Astrocyte (in vitro differentiated cells and primary cell): ENCODE measurements around the gene TBCB. TPM values are rescaled to one million over a fixed set of nuclear protein-coding genes. Genes with fewer than 3 reads are reported as not detected.
"Not testable (repeated sequence)": the region's sequence is repeated elsewhere in the genome, so short reads cannot be mapped to it uniquely, and the experiment has no call there.

ENCODE experiments used
- DNase-seq: peaks from one replicate; pipeline ENCODE4 v3.0.0-alpha.2; 2010; ENCODE audit warnings: low read depth
- FAIRE-seq: peaks from 2 replicates; lab custom pipeline; 2011; peaks lifted over from hg19 to GRCh38; lab: Jason Lieb, UNC
- H2AFZ ChIP-seq: 2 replicates; pipeline ENCODE4 v1.6.0; 2012; ENCODE audit warnings: low read depth, low read length, inconsistent platforms
- H3K27ac ChIP-seq: 2 replicates; pipeline ENCODE4 v1.5.1; 2011; ENCODE audit warnings: low read depth, low read length, inconsistent platforms
- H3K27me3 ChIP-seq: 2 replicates; pipeline ENCODE4 v1.6.0; 2011; ENCODE audit warnings: low read length, inconsistent platforms; ENCODE audit not compliant: insufficient read depth
- H3K36me3 ChIP-seq: 2 replicates; pipeline ENCODE4 v1.5.1; 2011; ENCODE audit warnings: low read length, inconsistent platforms; ENCODE audit not compliant: insufficient read depth
- H3K4me1 ChIP-seq: 2 replicates; pipeline ENCODE4 v1.5.1; 2011; ENCODE audit warnings: low read length, inconsistent platforms; ENCODE audit not compliant: insufficient read depth
- H3K4me2 ChIP-seq: 2 replicates; pipeline ENCODE4 v1.6.0; 2012; ENCODE audit warnings: low read length, inconsistent platforms
- H3K4me3 ChIP-seq: 2 replicates; pipeline ENCODE4 v1.5.1; 2011; ENCODE audit warnings: low read depth, mild to moderate bottlenecking, low read length, inconsistent platforms; ENCODE audit not compliant: insufficient read depth
- H3K79me2 ChIP-seq: 2 replicates; pipeline ENCODE4 v1.6.0; 2012; ENCODE audit warnings: mild to moderate bottlenecking, low read length, inconsistent platforms; ENCODE audit not compliant: insufficient read depth
- H3K9ac ChIP-seq: 2 replicates; pipeline ENCODE4 v1.6.0; 2012; ENCODE audit warnings: mild to moderate bottlenecking, low read length, inconsistent platforms
- H3K9me3 ChIP-seq: 2 replicates; pipeline ENCODE4 v1.5.1; 2012; ENCODE audit warnings: low read depth, mild to moderate bottlenecking, low read length, inconsistent platforms; ENCODE audit not compliant: insufficient read depth
- H4K20me1 ChIP-seq: 2 replicates; pipeline ENCODE4 v1.6.0; 2012; ENCODE audit warnings: low read length, inconsistent platforms; ENCODE audit not compliant: insufficient read depth
- H3K27ac Mint-ChIP-seq: one replicate; pipeline ENCODE4 v1.8.0; 2021; ENCODE audit warnings: mild to moderate bottlenecking, mixed read lengths; ENCODE audit not compliant: unreplicated experiment
- H3K27me3 Mint-ChIP-seq: one replicate; pipeline ENCODE4 v1.8.0; 2021; ENCODE audit warnings: low read depth, mixed read lengths; ENCODE audit not compliant: unreplicated experiment
- H3K36me3 Mint-ChIP-seq: one replicate; pipeline ENCODE4 v1.8.0; 2021; ENCODE audit warnings: low read depth, mixed read lengths; ENCODE audit not compliant: unreplicated experiment
- H3K4me1 Mint-ChIP-seq: one replicate; pipeline ENCODE4 v1.8.0; 2021; ENCODE audit warnings: low read depth, mixed read lengths; ENCODE audit not compliant: unreplicated experiment
- H3K4me3 Mint-ChIP-seq: one replicate; pipeline ENCODE4 v1.8.0; 2021; ENCODE audit warnings: mild to moderate bottlenecking, moderate library complexity, mixed read lengths; ENCODE audit not compliant: unreplicated experiment
- H3K9me3 Mint-ChIP-seq: one replicate; pipeline ENCODE4 v1.8.0; 2021; ENCODE audit warnings: mild to moderate bottlenecking, mixed read lengths; ENCODE audit not compliant: unreplicated experiment
- CTCF ChIP-seq: IDR thresholded peaks from 2 replicates; pipeline ENCODE4 v1.5.1; 2011; ENCODE audit warnings: low read depth, mild to moderate bottlenecking, inconsistent platforms, low read length, moderate library complexity; ENCODE audit not compliant: insufficient read depth
- EZH2 ChIP-seq: IDR thresholded peaks from 2 replicates; pipeline ENCODE4 v1.6.1; 2012; ENCODE audit warnings: mild to moderate bottlenecking, low read length, inconsistent platforms; ENCODE audit not compliant: insufficient read depth
- total RNA-seq: library from RNA; stranded (reverse); gene quantifications from 2 replicates; pipeline ENCODE4 v1.2.1, GENCODE V29; 2021

The TBCB gene
- total RNA-seq, 1 donor from 2014 or later, result 244 TPM

GRCh38 chr19:36121486-36122124, 6.3 kb downstream of the TBCB start:
- no peak overlapping the region for H3K9ac ChIP-seq
- DNase-seq, result no peak
- no peak overlapping the region for H3K4me2 ChIP-seq
- Mint-ChIP-seq H3K36me3 (peaks cover 26% of the 10 kb centered on the region), H3K27ac (no peak overlapping the region), H3K27me3 (no peaks in the 10 kb centered on the region), H3K4me1 (peaks cover 3% of the 10 kb centered on the region), H3K9me3 (no peaks in the 10 kb centered on the region), H3K4me3 (no peak overlapping the region)
- peaks cover 26% of the 10 kb centered on the region for H4K20me1 ChIP-seq
- H3K27me3 ChIP-seq, result no peaks in the 10 kb centered on the region
- H3K79me2 ChIP-seq, result peaks cover 22% of the 10 kb centered on the region
- no peak for FAIRE-seq
- no peak overlapping the region for H3K27ac ChIP-seq
- H2AFZ ChIP-seq, result no peak overlapping the region
- H3K36me3 ChIP-seq, result peaks cover 21% of the 10 kb centered on the region
- no peak overlapping the region for H3K4me3 ChIP-seq
- H3K4me1 ChIP-seq, result no peaks in the 10 kb centered on the region
- H3K9me3 ChIP-seq, result no peaks in the 10 kb centered on the region
- TF ChIP-seq CTCF (no peak), EZH2 (no peak)

GRCh38 chr19:36125557-36125956, 10.3 kb downstream of the TBCB start:
- H3K4me1 ChIP-seq, result no peaks in the 10 kb centered on the region
- H3K4me2 ChIP-seq, result no peak overlapping the region
- H3K9me3 ChIP-seq, result no peaks in the 10 kb centered on the region
- DNase-seq (no peak), FAIRE-seq (no peak)
- no peaks in the 10 kb centered on the region for H3K27me3 ChIP-seq
- no peaks in the 10 kb centered on the region for H3K27me3 Mint-ChIP-seq
- H3K9me3 Mint-ChIP-seq, result no peaks in the 10 kb centered on the region
- peaks cover 2% of the 10 kb centered on the region for H4K20me1 ChIP-seq
- no peaks in the 10 kb centered on the region for H3K79me2 ChIP-seq
- no peak overlapping the region for H2AFZ ChIP-seq
- no peak overlapping the region for H3K9ac ChIP-seq
- peaks cover 14% of the 10 kb centered on the region for H3K36me3 ChIP-seq
- H3K4me3 ChIP-seq, result no peak overlapping the region
- H3K27ac Mint-ChIP-seq, result peak overlapping the region; percentile 18
- peak overlapping the region; percentile 11 for H3K4me3 Mint-ChIP-seq
- H3K4me1 Mint-ChIP-seq, result no peaks in the 10 kb centered on the region
- peaks cover 11% of the 10 kb centered on the region for H3K36me3 Mint-ChIP-seq
- no peak overlapping the region for H3K27ac ChIP-seq
- TF ChIP-seq EZH2, result no peak

GRCh38 chr19:36128392-36128736, 13.1 kb downstream of the TBCB start:
- no peaks in the 10 kb centered on the region for H3K79me2 ChIP-seq
- no peaks in the 10 kb centered on the region for H4K20me1 ChIP-seq
- Mint-ChIP-seq H3K27me3 (peaks cover 2% of the 10 kb centered on the region), H3K9me3 (no peaks in the 10 kb centered on the region), H3K4me3 (peak overlapping the region; percentile 88), H3K4me1 (no peaks in the 10 kb centered on the region), H3K36me3 (peaks cover 8% of the 10 kb centered on the region), H3K27ac (peak overlapping the region; percentile 93)
- H3K27ac ChIP-seq, result peak overlapping the region; percentile 62
- peak overlapping the region; percentile 72 for H2AFZ ChIP-seq
- H3K4me2 ChIP-seq, result peak overlapping the region; percentile 85
- no peaks in the 10 kb centered on the region for H3K27me3 ChIP-seq
- DNase-seq (no peak), FAIRE-seq (no peak)
- H3K9ac ChIP-seq, result peak overlapping the region; percentile 77
- H3K36me3 ChIP-seq, result peaks cover 3% of the 10 kb centered on the region
- no peaks in the 10 kb centered on the region for H3K9me3 ChIP-seq
- peak overlapping the region; percentile 56 for H3K4me3 ChIP-seq
- H3K4me1 ChIP-seq, result peaks cover 3% of the 10 kb centered on the region
- no peak for TF ChIP-seq EZH2
- TF ChIP-seq CTCF, result no peak

GRCh38 chr19:36131221-36131620, 16.0 kb downstream of the TBCB start:
- H3K36me3 Mint-ChIP-seq, H3K4me3 ChIP-seq, H3K36me3 ChIP-seq, H3K4me1 ChIP-seq, H3K79me2 ChIP-seq, H3K4me2 ChIP-seq, H3K9me3 ChIP-seq, H3K9ac ChIP-seq, H3K27me3 ChIP-seq, H3K27ac ChIP-seq, H3K27me3 Mint-ChIP-seq, H3K4me3 Mint-ChIP-seq, FAIRE-seq, DNase-seq, H3K9me3 Mint-ChIP-seq, H3K27ac Mint-ChIP-seq, H3K4me1 Mint-ChIP-seq, H2AFZ ChIP-seq, H4K20me1 ChIP-seq: not testable (repeated sequence)

GRCh38 chr19:36134867-36135266, 19.6 kb downstream of the TBCB start:
- DNase-seq, H3K9me3 ChIP-seq, H3K27me3 ChIP-seq, H3K9me3 Mint-ChIP-seq, H3K27ac ChIP-seq, H2AFZ ChIP-seq, H3K4me1 Mint-ChIP-seq, H3K79me2 ChIP-seq, H3K4me3 Mint-ChIP-seq, FAIRE-seq, H3K4me3 ChIP-seq, H3K27me3 Mint-ChIP-seq, H3K27ac Mint-ChIP-seq, H4K20me1 ChIP-seq, H3K36me3 Mint-ChIP-seq, H3K36me3 ChIP-seq, H3K4me2 ChIP-seq, H3K9ac ChIP-seq: not testable (repeated sequence)
- peaks cover 11% of the 10 kb centered on the region for H3K4me1 ChIP-seq
